Measurements from ENCODE around the gene LGI2. TPM values are rescaled to one million over a fixed set of nuclear protein-coding genes. Genes with fewer than 3 reads are reported as not detected.
A peak's percentile ranks its signal among the peaks of the same experiment; 100 is the strongest.

LGI2 gene
- total RNA-seq, 1 donor from 2014 or later = not detected

- DNase-seq (ENCODE audit: low read depth) = no peak
- no peak for TF ChIP-seq CTCF (IDR thresholded peaks at IDR 0.05; ENCODE audit: insufficient read depth, low read length, severe bottlenecking)
- no peak for FAIRE-seq
- H3K36me3 ChIP-seq (ENCODE audit: control insufficient read depth, insufficient read depth, low read length) = no peaks in the 10 kb centered on the region
- H3K27me3 ChIP-seq (ENCODE audit: control insufficient read depth, insufficient read depth, low read length) = no peaks in the 10 kb centered on the region
- no peak overlapping the region for H3K4me3 ChIP-seq (ENCODE audit: low read depth, low read length)
These were observed 16.7 kb downstream of the LGI2 start for GRCh38 chr4:25013756-25014661.

GRCh38 chr4:25012655-25013054 is 18.1 kb downstream of the LGI2 start:
- Histone ChIP-seq H3K4me3 (ENCODE audit: low read depth, low read length) (no peak overlapping the region), H3K36me3 (ENCODE audit: control insufficient read depth, insufficient read depth, low read length) (no peaks in the 10 kb centered on the region)
- peak; percentile 89 for FAIRE-seq

GRCh38 chr4:25011135-25011866 is 19.4 kb downstream of the LGI2 start:
- no peak for DNase-seq (ENCODE audit: low read depth)
- no peak for FAIRE-seq
- Histone ChIP-seq H3K36me3 (ENCODE audit: control insufficient read depth, insufficient read depth, low read length) (no peaks in the 10 kb centered on the region), H3K4me3 (ENCODE audit: low read depth, low read length) (no peak overlapping the region), H3K27me3 (ENCODE audit: control insufficient read depth, insufficient read depth, low read length) (no peaks in the 10 kb centered on the region)
- no peak for TF ChIP-seq CTCF (IDR thresholded peaks at IDR 0.05; ENCODE audit: insufficient read depth, low read length, severe bottlenecking)

More at GRCh38 chr4:25012655-25013054, 18.1 kb downstream of the LGI2 start:
- no peaks in the 10 kb centered on the region for H3K27me3 ChIP-seq (ENCODE audit: control insufficient read depth, insufficient read depth, low read length)
- TF ChIP-seq CTCF (IDR thresholded peaks at IDR 0.05; ENCODE audit: insufficient read depth, low read length, severe bottlenecking) = no peak
- no peak for DNase-seq (ENCODE audit: low read depth)

GRCh38 chr4:25007598-25007997 is 23.1 kb downstream of the LGI2 start:
- TF ChIP-seq CTCF (IDR thresholded peaks at IDR 0.05; ENCODE audit: insufficient read depth, low read length, severe bottlenecking) = no peak
- H3K36me3 ChIP-seq (ENCODE audit: control insufficient read depth, insufficient read depth, low read length) = no peaks in the 10 kb centered on the region
- H3K4me3 ChIP-seq (ENCODE audit: low read depth, low read length) = no peak overlapping the region
- DNase-seq (ENCODE audit: low read depth) = no peak
- H3K27me3 ChIP-seq (ENCODE audit: control insufficient read depth, insufficient read depth, low read length) = no peaks in the 10 kb centered on the region
- no peak for FAIRE-seq

- H3K4me3 ChIP-seq (ENCODE audit: low read depth, low read length) = no peak overlapping the region
- no peak for TF ChIP-seq CTCF (IDR thresholded peaks at IDR 0.05; ENCODE audit: insufficient read depth, low read length, severe bottlenecking)
- DNase-seq (ENCODE audit: low read depth) (peak; percentile 11), FAIRE-seq (no peak)
- no peaks in the 10 kb centered on the region for H3K27me3 ChIP-seq (ENCODE audit: control insufficient read depth, insufficient read depth, low read length)
- no peaks in the 10 kb centered on the region for H3K36me3 ChIP-seq (ENCODE audit: control insufficient read depth, insufficient read depth, low read length)
These were observed 28.1 kb downstream of the LGI2 start for GRCh38 chr4:25002681-25003080.

All from bronchial epithelial cell (primary cell).